ENCODE results near the gene SNAI3. TPM values are rescaled to one million over a fixed set of nuclear protein-coding genes. Genes with fewer than 3 reads are reported as not detected.

SNAI3 gene
- total and polyA plus RNA-seq, 9 of the 15 experiments (the other 6 are each of a cell fraction or from before 2014, with no cell fraction given): 0.04 to 4.1 (median 0.80) TPM; not detected in 1

- POLR2A ChIA-PET: interaction anchor here (1.0 kb wide), 1 partner anchor 12 kb away, joined by 4 read pairs; no protein-coding TSS in a partner anchor
- Histone ChIP-seq H3K4me1 (replicated peaks in 1 of 2; ENCODE audit: control insufficient read depth in 2 of 2, insufficient read depth in 2 of 2, low read length in 2 of 2) (peaks cover 0 to 75% of the 10 kb centered on the region in 2 experiments; a peak in 3 of 5 replicates), H3K4me2 (ENCODE audit: insufficient read depth, low read length) (no peak overlapping the region), H3K79me2 (ENCODE audit: control insufficient read depth, insufficient read depth, low read length) (peaks cover 7% of the 10 kb centered on the region; the same call in 2 of the 3 replicates), H3K27me3 (ENCODE audit: control insufficient read depth in 2 of 2, insufficient read depth in 2 of 2, low read length in 2 of 2) (no peaks in the 10 kb centered on the region), H3K9me3 (replicated peaks; ENCODE audit: control insufficient read depth, insufficient read depth, low read depth, low read length) (no peaks in the 10 kb centered on the region), H3K9me1 (ENCODE audit: control insufficient read depth, insufficient read depth, low read length) (no peaks in the 10 kb centered on the region), H3K9ac (ENCODE audit: insufficient read depth in 1 of 2, low read depth in 2 of 2, low read length in 2 of 2) (no peak overlapping the region), H2AFZ (ENCODE audit: low read depth, low read length) (no peak overlapping the region), H3K4me3 (no peak overlapping the region), H3K36me3 (ENCODE audit: control insufficient read depth, insufficient read depth, low read length) (peaks cover 85% of the 10 kb centered on the region), H3K27ac (ENCODE audit: extremely low read depth, low read depth, low read length) (no peak overlapping the region), H4K20me1 (replicated peaks; ENCODE audit: control insufficient read depth, insufficient read depth, low read length) (peaks cover 8% of the 10 kb centered on the region)
- FAIRE-seq (no peak), ATAC-seq (no peak), DNase-seq (ENCODE audit: extremely low read depth in 1 of 4, low spot score in 3 of 4) (no peak)
- intact Hi-C loops (cut with micrococcal nuclease) (no loop called here), in situ Hi-C loops (cut with MboI) (no loop called here)
- BruUV-seq (replicated peaks): no TSS peak
- CTCF ChIA-PET (ENCODE audit: low intra/inter-chr PET ratio): no interaction called here
- TF ChIP-seq, protein P1, sequence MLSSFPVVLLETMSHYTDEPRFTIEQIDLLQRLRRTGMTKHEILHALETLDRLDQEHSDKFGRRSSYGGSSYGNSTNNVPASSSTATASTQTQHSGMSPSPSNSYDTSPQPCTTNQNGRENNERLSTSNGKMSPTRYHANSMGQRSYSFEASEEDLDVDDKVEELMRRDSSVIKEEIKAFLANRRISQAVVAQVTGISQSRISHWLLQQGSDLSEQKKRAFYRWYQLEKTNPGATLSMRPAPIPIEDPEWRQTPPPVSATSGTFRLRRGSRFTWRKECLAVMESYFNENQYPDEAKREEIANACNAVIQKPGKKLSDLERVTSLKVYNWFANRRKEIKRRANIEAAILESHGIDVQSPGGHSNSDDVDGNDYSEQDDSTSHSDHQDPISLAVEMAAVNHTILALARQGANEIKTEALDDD (IDR thresholded peaks at IDR 0.05): no peak
- TF ChIP-seq ZNF785 (CRISPR knock-in tag; IDR thresholded peaks at IDR 0.05) (no peak), ZNF551 (CRISPR knock-in tag; IDR thresholded peaks at IDR 0.05) (no peak), RBM22 (IDR thresholded peaks at IDR 0.05; ENCODE audit: low read depth, low read length, poor library complexity, severe bottlenecking) (peak; percentile 4), POLR2G (IDR thresholded peaks at IDR 0.05; ENCODE audit: low read depth, low read length) (0 out of 2 replicates have a peak, but pooled peaks have one; percentile 4), ZNF277 (CRISPR knock-in tag; IDR thresholded peaks at IDR 0.05; ENCODE audit: borderline replicate concordance) (no peak), ZFP36 (IDR thresholded peaks at IDR 0.05; ENCODE audit: low read depth, low read length, partially characterized antibody) (peak; percentile 52)
- 81% methylated on average over 11 of the region's 13 CpGs for WGBS (ENCODE audit: insufficient coverage, low coverage, missing lambda C conversion rate)
These were observed 46.6 kb upstream of the SNAI3 start for GRCh38 chr16:88732961-88733294.

Measured in K562 (cell line).